GM21381 (cell line): ENCODE data around the gene WDR81.
"Not testable (repeated sequence)": the region's sequence is repeated elsewhere in the genome, so short reads cannot be mapped to it uniquely, and the experiment has no call there.

Source experiments
- ATAC-seq: cut with Tn5 transposase; IDR thresholded peaks from one replicate; pipeline ENCODE4 v1.9.1; 2021; ENCODE audit warnings: mild to moderate bottlenecking, moderate library complexity; ENCODE audit not compliant: unreplicated experiment

The WDR81 gene

GRCh38 chr17:1730326-1731193 is 6.1 kb downstream of the WDR81 start:
- no peak for ATAC-seq

- no peak for ATAC-seq
Measured at GRCh38 chr17:1731194-1731506, 6.6 kb downstream of the WDR81 start.

- no peak for ATAC-seq
Measured at GRCh38 chr17:1732241-1732832, 7.8 kb downstream of the WDR81 start.

- no peak for ATAC-seq
Measured at GRCh38 chr17:1732833-1733321, 8.4 kb downstream of the WDR81 start.

- no peak for ATAC-seq
Measured at GRCh38 chr17:1733759-1734158, 9.3 kb downstream of the WDR81 start.

- ATAC-seq = no peak
Measured at GRCh38 chr17:1735418-1735817, 10.9 kb downstream of the WDR81 start.

GRCh38 chr17:1735834-1736347 is 11.4 kb downstream of the WDR81 start:
- ATAC-seq = no peak

- ATAC-seq = no peak
Measured at GRCh38 chr17:1736348-1737281, 12.1 kb downstream of the WDR81 start.

GRCh38 chr17:1737531-1738291 is 13.2 kb downstream of the WDR81 start:
- ATAC-seq = no peak

GRCh38 chr17:1741899-1742298 is 17.4 kb downstream of the WDR81 start:
- ATAC-seq = not testable (repeated sequence)

GRCh38 chr17:1742371-1743087 is 18.0 kb downstream of the WDR81 start, which contains the start of gene SERPINF2:
TSS of gene SERPINF2 (plus strand) at chr17:1742871. CDS start at chr17:1744996, 2,125 bp downstream.
- ATAC-seq = no peak

GRCh38 chr17:1743088-1743439 is 18.6 kb downstream of the WDR81 start:
- no peak for ATAC-seq

GRCh38 chr17:1744551-1745512 is 20.3 kb downstream of the WDR81 start:
- ATAC-seq = no peak

GRCh38 chr17:1745513-1746020 is 21.1 kb downstream of the WDR81 start:
- no peak for ATAC-seq

- no peak for ATAC-seq
Measured at GRCh38 chr17:1746975-1747543, 22.6 kb downstream of the WDR81 start.

- ATAC-seq = no peak
Measured at GRCh38 chr17:1750628-1751027, 26.1 kb downstream of the WDR81 start.

GRCh38 chr17:1752425-1753262 is 28.1 kb downstream of the WDR81 start:
- ATAC-seq = no peak
